SK-N-MC (cell line): ENCODE measurements around the gene CPLX3.

Source experiments
- FOXP2 ChIP-seq: optimal IDR thresholded peaks from 2 replicates; pipeline ENCODE3; 2011; ENCODE audit warnings: mild to moderate bottlenecking, moderate library complexity; ENCODE audit not compliant: insufficient read depth; ENCODE audit errors: extremely low read length, control extremely low read depth
- POLR2AphosphoS5 ChIP-seq: IDR thresholded peaks from 2 replicates; pipeline ENCODE4 v1.6.1; 2012; ENCODE audit warnings: mild to moderate bottlenecking, low read depth, low read length, borderline replicate concordance

DNA sequence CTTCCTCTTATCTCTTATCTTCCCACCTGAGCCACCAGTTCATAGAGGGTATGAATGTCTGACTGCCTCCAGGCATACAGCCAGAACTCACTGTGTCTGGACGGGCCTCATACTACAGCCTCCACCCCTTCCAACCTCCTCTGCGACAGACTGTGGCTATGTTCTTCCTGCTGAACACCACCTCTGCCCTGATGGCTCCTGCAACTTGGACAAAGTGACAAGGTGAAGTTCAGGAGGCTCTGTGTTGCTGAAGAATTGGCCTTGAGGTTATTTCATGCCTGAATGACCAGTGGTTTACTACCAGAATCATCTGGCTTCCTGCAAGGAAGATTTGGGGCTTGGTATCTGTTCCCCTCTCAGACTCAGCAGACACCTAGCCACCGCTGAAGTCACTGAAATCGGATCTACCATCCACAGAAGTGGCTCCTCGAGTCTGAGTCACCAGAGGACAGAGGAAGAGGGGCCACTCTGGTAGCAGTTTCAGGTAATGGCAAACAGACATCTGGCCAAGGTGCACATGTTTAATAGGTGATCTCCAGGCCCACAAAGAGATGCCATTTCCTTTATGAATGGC is 30.7 kb downstream of the CPLX3 start:
- TF ChIP-seq FOXP2 (no peak), POLR2AphosphoS5 (no peak)
